OCI-LY3 (cell line): ENCODE data around the gene SULT1C4.

Experiments used
- CTCF ChIP-seq: fragments of 200-600, 300-600 bp; sonication (generic); IDR thresholded peaks from 2 replicates; pipeline ENCODE4 v1.5.1; 2014; ENCODE audit warnings: antibody characterized with exemption, low read length, low read depth
- EZH2phosphoT487 ChIP-seq: fragments of 200-600 bp; shearing (Covaris generic); IDR thresholded peaks from 2 replicates; pipeline ENCODE4 v1.6.1; 2018; ENCODE audit warnings: antibody characterized with exemption, mixed run types, low read depth

- TF ChIP-seq CTCF (no peak), EZH2phosphoT487 (no peak)
These were observed 4.4 kb downstream of the SULT1C4 start for GRCh38 chr2:108382196-108382595.
